ENCODE measurements around the gene LHX4.

DNA sequence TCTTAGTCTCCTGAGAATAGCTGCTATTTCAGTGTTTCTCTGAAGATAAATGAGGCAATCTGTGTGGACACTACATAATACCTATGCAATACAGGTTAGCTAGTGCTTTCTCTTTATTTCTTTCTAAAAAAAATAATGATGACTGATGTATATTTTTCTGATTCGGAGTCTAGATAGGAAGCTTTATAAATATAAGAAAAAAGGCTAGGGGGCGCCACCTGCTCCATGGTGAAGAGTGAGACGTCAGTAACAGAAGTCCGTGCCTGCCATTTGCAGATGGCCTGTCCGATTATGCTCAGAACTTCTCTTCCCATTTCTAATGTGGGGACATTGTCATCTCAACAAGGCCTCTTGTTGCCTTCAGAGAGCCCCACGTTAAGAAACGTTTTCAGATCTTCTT lies 49.0 kb upstream of the LHX4 start:
- TF ChIP-seq, protein P1, sequence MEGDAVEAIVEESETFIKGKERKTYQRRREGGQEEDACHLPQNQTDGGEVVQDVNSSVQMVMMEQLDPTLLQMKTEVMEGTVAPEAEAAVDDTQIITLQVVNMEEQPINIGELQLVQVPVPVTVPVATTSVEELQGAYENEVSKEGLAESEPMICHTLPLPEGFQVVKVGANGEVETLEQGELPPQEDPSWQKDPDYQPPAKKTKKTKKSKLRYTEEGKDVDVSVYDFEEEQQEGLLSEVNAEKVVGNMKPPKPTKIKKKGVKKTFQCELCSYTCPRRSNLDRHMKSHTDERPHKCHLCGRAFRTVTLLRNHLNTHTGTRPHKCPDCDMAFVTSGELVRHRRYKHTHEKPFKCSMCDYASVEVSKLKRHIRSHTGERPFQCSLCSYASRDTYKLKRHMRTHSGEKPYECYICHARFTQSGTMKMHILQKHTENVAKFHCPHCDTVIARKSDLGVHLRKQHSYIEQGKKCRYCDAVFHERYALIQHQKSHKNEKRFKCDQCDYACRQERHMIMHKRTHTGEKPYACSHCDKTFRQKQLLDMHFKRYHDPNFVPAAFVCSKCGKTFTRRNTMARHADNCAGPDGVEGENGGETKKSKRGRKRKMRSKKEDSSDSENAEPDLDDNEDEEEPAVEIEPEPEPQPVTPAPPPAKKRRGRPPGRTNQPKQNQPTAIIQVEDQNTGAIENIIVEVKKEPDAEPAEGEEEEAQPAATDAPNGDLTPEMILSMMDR (conservative IDR thresholded peaks at IDR 0.05; ENCODE audit: low read depth, low read length): peak; percentile 39
- no peak for TF ChIP-seq POLR2A (IDR thresholded peaks at IDR 0.05; ENCODE audit: low read depth, low read length)
- TF ChIP-seq BHLHE40 (IDR thresholded peaks at IDR 0.05; ENCODE audit: low read depth, low read length): no peak

Measured in IMR-90 (cell line).